RWPE2 (cell line): Measurements from ENCODE around the gene EMD.
A peak's percentile ranks its signal among the peaks of the same experiment; 100 is the strongest.
"Not testable (repeated sequence)": the region's sequence is repeated elsewhere in the genome, so short reads cannot be mapped to it uniquely, and the experiment has no call there.

Experiments used
- ATAC-seq: fragments of 200-7000 bp; cut with Tn5 transposase; 3 replicates; pipeline ENCODE4 v1.9.1; 2021; ENCODE audit warnings: low read depth
- DNase-seq: peaks from one replicate; pipeline ENCODE4 v3.0.0-alpha.2; 2020; ENCODE audit warnings: low spot score
- H3K27ac ChIP-seq: fragments of 450-650 bp; 2 replicates; pipeline ENCODE4 v1.5.1; 2017; ENCODE audit warnings: mild to moderate bottlenecking; ENCODE audit not compliant: poor library complexity, severe bottlenecking
- H3K27me3 ChIP-seq: fragments of 250-450 bp; sonication (Bioruptor Pico); 2 replicates; pipeline ENCODE4 v1.5.1; 2021; ENCODE audit warnings: mild to moderate bottlenecking, moderate library complexity; ENCODE audit not compliant: insufficient read depth, poor library complexity, severe bottlenecking
- H3K36me3 ChIP-seq: fragments of 250-450 bp; sonication (Bioruptor Pico); 2 replicates; pipeline ENCODE4 v1.5.1; 2020; ENCODE audit warnings: low read depth, mild to moderate bottlenecking, moderate library complexity
- H3K4me1 ChIP-seq: fragments of 250-450 bp; sonication (Bioruptor Pico); 2 replicates; pipeline ENCODE4 v1.5.1; 2021; ENCODE audit warnings: mild to moderate bottlenecking, moderate library complexity; ENCODE audit not compliant: insufficient read depth, poor library complexity, severe bottlenecking
- H3K4me3 ChIP-seq: fragments of 250-450 bp; sonication (Bioruptor Pico); 2 replicates; pipeline ENCODE4 v1.5.1; 2021; ENCODE audit warnings: mild to moderate bottlenecking, moderate library complexity; ENCODE audit not compliant: severe bottlenecking
- H3K9me3 ChIP-seq: fragments of 250-450 bp; sonication (Bioruptor Pico); 2 replicates; pipeline ENCODE4 v1.5.1; 2021; ENCODE audit warnings: mild to moderate bottlenecking, moderate library complexity; ENCODE audit not compliant: severe bottlenecking
- CTCF ChIP-seq: fragments of 450-650 bp; IDR thresholded peaks from one replicate; pipeline ENCODE4 v1.5.1; 2017; ENCODE audit warnings: mild to moderate bottlenecking, moderate library complexity; ENCODE audit not compliant: poor library complexity, severe bottlenecking

EMD gene

GRCh38 chrX:154399527-154400368, 20.7 kb downstream of the EMD start:
- H3K27ac ChIP-seq = peak overlapping the region; percentile 93
- no peak for ATAC-seq

GRCh38 chrX:154400369-154400817, 21.3 kb downstream of the EMD start:
- not testable (repeated sequence) for H3K4me1 ChIP-seq, H3K27me3 ChIP-seq, DNase-seq, ATAC-seq, H3K4me3 ChIP-seq, H3K9me3 ChIP-seq
- peak overlapping the region; percentile 93 for H3K27ac ChIP-seq
- peaks cover 38% of the 10 kb centered on the region for H3K36me3 ChIP-seq

More at GRCh38 chrX:154399527-154400368, 20.7 kb downstream of the EMD start:
- peaks cover 38% of the 10 kb centered on the region for H3K36me3 ChIP-seq
- no peaks in the 10 kb centered on the region for H3K4me1 ChIP-seq
- no peaks in the 10 kb centered on the region for H3K27me3 ChIP-seq
- H3K4me3 ChIP-seq = peak overlapping the region; percentile 60
- H3K9me3 ChIP-seq = no peaks in the 10 kb centered on the region
- no peak for DNase-seq
- TF ChIP-seq CTCF = no peak

- Histone ChIP-seq H3K36me3 (peaks cover 38% of the 10 kb centered on the region), H3K4me3 (no peak overlapping the region), H3K27me3 (no peaks in the 10 kb centered on the region), H3K27ac (peak overlapping the region; percentile 93), H3K9me3 (no peaks in the 10 kb centered on the region), H3K4me1 (no peaks in the 10 kb centered on the region)
- DNase-seq (no peak), ATAC-seq (peak; percentile 33)
- no peak for TF ChIP-seq CTCF
These were observed 22.1 kb downstream of the EMD start for GRCh38 chrX:154401045-154401799.

GRCh38 chrX:154401918-154402621, 23.0 kb downstream of the EMD start:
- ATAC-seq = peak; percentile 31
- no peak for DNase-seq
- Histone ChIP-seq H3K4me1 (no peaks in the 10 kb centered on the region), H3K27me3 (no peaks in the 10 kb centered on the region), H3K27ac (peak overlapping the region; percentile 93), H3K4me3 (no peak overlapping the region), H3K36me3 (peaks cover 38% of the 10 kb centered on the region), H3K9me3 (no peaks in the 10 kb centered on the region)
- TF ChIP-seq CTCF = no peak

- H3K36me3 ChIP-seq = peaks cover 38% of the 10 kb centered on the region
- ATAC-seq (peak; percentile 5; the same call in 1 of the 3 replicates), DNase-seq (no peak)
- no peaks in the 10 kb centered on the region for H3K27me3 ChIP-seq
- H3K9me3 ChIP-seq = no peaks in the 10 kb centered on the region
- no peak for TF ChIP-seq CTCF
- H3K4me1 ChIP-seq = no peaks in the 10 kb centered on the region
- no peak overlapping the region for H3K27ac ChIP-seq
- H3K4me3 ChIP-seq = no peak overlapping the region
These were observed 23.6 kb downstream of the EMD start for GRCh38 chrX:154402622-154403127.
